Stimulated activated memory B cell treated with anti-CD40 and anti-IgM and Interleukin-4, amounts not matched to agents 10 μg/mL and 1 μg/mL and 100 μg/mL, for 72 hours (primary cell): Measurements from ENCODE around the gene ROBO1.
"Not testable (repeated sequence)": the region's sequence is repeated elsewhere in the genome, so short reads cannot be mapped to it uniquely, and the experiment has no call there.

Source experiments
- ATAC-seq: fragments of 150-1000 bp; cut with Tn5 transposase; 2 replicates; pipeline ENCODE4 v1.10.0; 2021
- H3K27ac Mint-ChIP-seq: one replicate; pipeline ENCODE4 v1.8.0; 2022; ENCODE audit warnings: mild to moderate bottlenecking, mixed read lengths
- H3K27me3 Mint-ChIP-seq: one replicate; pipeline ENCODE4 v1.8.0; 2022; ENCODE audit warnings: mixed read lengths
- H3K36me3 Mint-ChIP-seq: one replicate; pipeline ENCODE4 v1.8.0; 2022; ENCODE audit warnings: mixed read lengths
- H3K4me1 Mint-ChIP-seq: one replicate; pipeline ENCODE4 v1.8.0; 2022; ENCODE audit warnings: mixed read lengths
- H3K4me3 Mint-ChIP-seq: one replicate; pipeline ENCODE4 v1.8.0; 2022; ENCODE audit warnings: mild to moderate bottlenecking, moderate library complexity, mixed read lengths
- H3K9me3 Mint-ChIP-seq: one replicate; pipeline ENCODE4 v1.8.0; 2022; ENCODE audit warnings: mixed read lengths

The ROBO1 gene

DNA sequence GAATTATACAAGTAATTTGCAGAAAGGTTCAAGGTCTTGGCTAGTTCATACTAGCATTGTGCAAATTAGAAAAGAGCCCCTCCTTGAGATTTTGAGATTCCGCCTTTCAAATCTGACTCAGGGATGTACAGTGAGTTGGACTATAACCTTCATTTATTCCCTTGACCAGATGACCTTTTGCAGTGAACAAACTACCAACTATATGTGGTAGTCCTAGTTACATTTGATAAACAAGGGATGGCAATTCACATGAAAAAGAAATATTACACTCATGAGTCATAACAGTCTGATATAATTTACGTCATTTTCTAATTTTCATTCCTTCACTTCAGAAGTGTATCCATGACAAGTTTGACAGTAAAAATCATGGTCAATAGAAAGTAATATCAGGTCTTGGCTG lies 860.4 kb downstream of the ROBO1 start:
- Mint-ChIP-seq H3K4me1 (no peaks in the 10 kb centered on the region), H3K36me3 (no peaks in the 10 kb centered on the region), H3K9me3 (peaks cover 3% of the 10 kb centered on the region), H3K27ac (no peak overlapping the region), H3K4me3 (no peak overlapping the region), H3K27me3 (no peaks in the 10 kb centered on the region)
- no peak for ATAC-seq

GRCh38 chr3:78906930-78907329 lies 860.9 kb downstream of the ROBO1 start:
- Mint-ChIP-seq H3K36me3 (no peaks in the 10 kb centered on the region), H3K9me3 (peaks cover 3% of the 10 kb centered on the region), H3K27me3 (no peaks in the 10 kb centered on the region), H3K4me3 (no peak overlapping the region), H3K27ac (no peak overlapping the region), H3K4me1 (no peaks in the 10 kb centered on the region)
- ATAC-seq = no peak

DNA sequence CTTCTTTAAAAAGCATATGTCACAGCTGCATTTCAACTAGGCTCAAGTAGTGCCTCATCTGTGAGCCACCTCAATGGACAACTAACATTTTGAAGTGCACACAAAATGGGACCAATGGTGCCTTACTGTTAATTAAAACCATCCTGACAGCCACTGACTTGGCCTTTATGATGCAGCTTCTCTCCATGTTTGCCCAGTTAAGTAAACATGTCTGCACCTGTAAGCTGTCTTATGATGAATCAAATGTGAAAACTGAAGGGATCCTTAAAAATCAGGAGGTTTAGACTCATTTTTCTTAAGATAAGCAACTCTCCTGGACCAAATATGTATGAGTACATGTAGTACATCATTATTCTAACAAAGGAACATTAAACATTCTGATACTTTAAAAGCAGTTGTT lies 861.6 kb downstream of the ROBO1 start:
- Mint-ChIP-seq H3K27ac (no peak overlapping the region), H3K9me3 (peaks cover 3% of the 10 kb centered on the region), H3K36me3 (no peaks in the 10 kb centered on the region), H3K4me3 (no peak overlapping the region), H3K4me1 (no peaks in the 10 kb centered on the region), H3K27me3 (no peaks in the 10 kb centered on the region)
- ATAC-seq = no peak

- Mint-ChIP-seq H3K36me3 (no peaks in the 10 kb centered on the region), H3K4me3 (no peak overlapping the region), H3K4me1 (no peaks in the 10 kb centered on the region), H3K9me3 (peaks cover 3% of the 10 kb centered on the region), H3K27me3 (no peaks in the 10 kb centered on the region), H3K27ac (no peak overlapping the region)
- ATAC-seq = no peak
Observed at GRCh38 chr3:78905700-78906099, 862.1 kb downstream of the ROBO1 start.

DNA sequence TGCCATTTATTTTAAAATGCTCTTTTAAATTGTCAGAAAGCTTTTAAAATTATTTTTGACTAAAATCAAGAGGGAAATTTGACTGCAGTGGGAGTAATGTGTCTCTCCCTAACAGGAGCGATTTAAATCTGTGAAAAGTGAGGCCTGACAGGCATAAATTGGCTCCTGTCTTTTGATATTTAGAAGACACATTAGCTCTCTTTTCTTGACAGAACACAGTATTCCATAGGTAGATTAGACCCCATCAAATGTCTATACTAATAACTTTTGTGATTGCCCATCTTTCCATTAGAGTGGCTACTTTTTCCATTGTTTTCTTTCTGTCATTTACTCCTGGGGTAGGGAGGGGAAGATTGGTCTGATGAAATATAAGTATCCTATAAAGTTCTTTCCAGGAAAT lies 866.3 kb downstream of the ROBO1 start:
- Mint-ChIP-seq H3K36me3 (no peaks in the 10 kb centered on the region), H3K4me1 (no peaks in the 10 kb centered on the region), H3K4me3 (no peak overlapping the region), H3K9me3 (peaks cover 5% of the 10 kb centered on the region), H3K27me3 (no peaks in the 10 kb centered on the region), H3K27ac (no peak overlapping the region)
- no peak for ATAC-seq

DNA sequence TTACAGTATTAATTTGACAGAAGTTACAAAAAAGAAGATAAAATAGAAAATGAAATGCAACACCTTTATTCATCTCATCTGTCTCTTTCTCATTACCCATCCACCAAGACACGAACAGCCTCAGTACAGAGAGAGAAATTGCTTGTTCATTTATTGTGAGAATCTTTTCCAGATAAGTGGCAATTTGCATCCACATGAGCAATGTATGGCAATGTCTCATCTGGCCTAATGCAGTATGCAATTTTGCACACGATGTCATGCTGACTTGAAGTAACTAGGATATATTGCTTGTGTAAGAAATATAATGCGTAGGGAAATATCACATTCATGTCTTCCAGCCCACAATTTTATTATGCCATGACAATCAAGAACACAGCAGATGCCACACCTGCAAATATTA lies 866.9 kb downstream of the ROBO1 start:
- ATAC-seq = no peak
- peaks cover 5% of the 10 kb centered on the region for H3K9me3 Mint-ChIP-seq
- H3K36me3 Mint-ChIP-seq = no peaks in the 10 kb centered on the region
- no peaks in the 10 kb centered on the region for H3K4me1 Mint-ChIP-seq
- no peak overlapping the region for H3K4me3 Mint-ChIP-seq
- H3K27me3 Mint-ChIP-seq = no peaks in the 10 kb centered on the region
- no peak overlapping the region for H3K27ac Mint-ChIP-seq

DNA sequence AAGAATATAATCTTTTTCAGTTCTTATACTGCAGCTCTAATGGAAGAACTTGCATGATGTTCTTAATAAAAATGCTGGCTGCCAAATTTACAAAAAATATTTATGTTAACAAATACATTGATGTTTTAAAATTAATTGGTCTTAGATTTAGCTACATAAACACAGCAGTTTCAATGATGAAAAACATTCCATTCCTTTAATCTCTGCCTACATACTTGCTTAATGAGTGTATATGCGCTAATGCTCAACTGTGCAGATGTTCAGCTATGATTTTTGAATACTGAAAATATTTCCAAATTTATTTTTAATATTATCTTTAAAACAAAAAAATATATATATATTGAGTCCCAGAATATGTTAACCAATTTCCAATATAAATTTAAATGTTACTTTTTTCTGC lies 867.4 kb downstream of the ROBO1 start:
- no peak for ATAC-seq
- no peaks in the 10 kb centered on the region for H3K27me3 Mint-ChIP-seq
- H3K36me3 Mint-ChIP-seq = no peaks in the 10 kb centered on the region

DNA sequence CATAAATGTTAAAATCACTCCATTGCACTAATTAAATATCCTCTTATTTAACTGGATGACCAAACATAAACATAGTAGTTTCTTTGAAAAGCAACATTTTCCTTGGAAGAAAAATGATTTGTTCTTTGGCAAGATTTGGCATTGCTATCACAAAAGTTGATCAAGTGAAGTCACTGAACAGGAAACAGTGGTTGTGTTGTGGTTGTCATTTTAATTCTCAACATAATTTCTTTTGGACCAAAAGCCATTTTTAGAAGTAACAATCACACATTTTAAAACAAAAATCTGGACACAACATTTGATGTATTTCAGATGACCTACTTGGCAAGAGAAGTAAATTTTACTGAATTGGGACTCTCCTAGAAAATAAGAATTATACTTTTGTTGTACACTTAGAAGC lies 872.3 kb downstream of the ROBO1 start:
- Mint-ChIP-seq H3K4me1 (no peaks in the 10 kb centered on the region), H3K27ac (no peak overlapping the region)
- ATAC-seq = no peak

More for the DNA sequence above, 867.4 kb downstream of the ROBO1 start:
- Mint-ChIP-seq H3K4me1 (no peaks in the 10 kb centered on the region), H3K9me3 (peaks cover 5% of the 10 kb centered on the region), H3K4me3 (no peak overlapping the region), H3K27ac (no peak overlapping the region)

DNA sequence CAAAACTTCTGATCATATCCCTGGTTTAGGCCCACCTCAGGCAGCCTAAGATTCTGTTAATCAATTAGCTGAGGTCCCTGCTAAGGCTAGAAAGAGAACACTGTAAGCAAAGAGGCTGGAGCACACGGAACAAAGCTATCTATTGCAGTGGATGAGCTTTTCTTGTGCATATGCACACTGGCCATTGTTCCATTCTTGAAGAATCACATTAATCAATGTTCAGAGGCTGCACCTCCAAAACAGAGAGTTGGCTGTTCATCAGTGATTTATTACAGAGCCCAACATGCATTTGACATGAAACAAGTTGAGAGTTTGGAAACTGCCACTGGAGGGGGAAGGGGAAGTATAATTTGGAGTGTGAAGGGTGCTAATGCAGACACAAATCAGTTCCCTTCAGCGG lies 873.0 kb downstream of the ROBO1 start:
- no peak overlapping the region for H3K4me3 Mint-ChIP-seq
- H3K27me3 Mint-ChIP-seq = no peaks in the 10 kb centered on the region
- H3K36me3 Mint-ChIP-seq = no peaks in the 10 kb centered on the region
- no peak overlapping the region for H3K27ac Mint-ChIP-seq
- no peaks in the 10 kb centered on the region for H3K4me1 Mint-ChIP-seq
- ATAC-seq = no peak
- peaks cover 14% of the 10 kb centered on the region for H3K9me3 Mint-ChIP-seq

More for the DNA sequence above, 872.3 kb downstream of the ROBO1 start:
- Mint-ChIP-seq H3K27me3 (no peaks in the 10 kb centered on the region), H3K9me3 (peaks cover 12% of the 10 kb centered on the region), H3K4me3 (no peak overlapping the region), H3K36me3 (no peaks in the 10 kb centered on the region)

DNA sequence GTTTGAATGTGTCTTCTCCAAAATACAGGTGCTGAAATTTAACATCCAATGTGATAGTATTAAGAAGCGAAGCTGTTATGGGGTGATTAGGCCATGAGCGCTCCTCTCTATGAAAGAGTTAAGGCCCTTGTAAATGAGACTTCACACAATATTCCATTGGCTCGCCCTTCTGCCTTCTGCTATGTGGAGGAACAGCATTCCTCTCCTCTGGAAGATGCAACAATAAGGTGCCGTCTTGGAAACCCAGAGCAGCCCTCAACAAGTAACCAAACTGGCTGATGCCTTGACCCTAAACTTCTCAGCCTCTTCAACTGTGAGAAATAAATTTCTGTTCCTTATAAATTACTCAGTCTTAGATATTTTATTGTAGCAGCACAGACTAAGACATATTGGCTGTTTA lies 874.6 kb downstream of the ROBO1 start:
- no peak for ATAC-seq
- H3K4me1 Mint-ChIP-seq = no peaks in the 10 kb centered on the region

DNA sequence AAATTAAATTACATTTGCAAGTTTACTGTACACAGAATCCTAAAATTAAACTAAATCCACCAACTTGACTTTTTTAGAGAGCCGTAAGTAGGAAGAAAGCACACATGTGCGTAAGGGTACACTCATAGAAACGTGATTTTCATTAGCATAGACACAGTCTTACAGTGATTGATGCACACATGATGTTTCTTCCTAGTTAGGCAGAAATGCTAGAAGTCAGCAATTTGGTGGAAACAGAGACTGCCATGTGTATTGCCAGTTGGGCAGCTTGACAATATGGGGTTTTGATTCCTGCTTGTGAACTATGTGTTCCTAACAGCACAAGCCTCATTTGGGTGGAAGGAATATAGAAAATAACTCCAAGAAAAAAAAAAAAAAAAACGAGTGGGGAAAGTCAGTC lies 878.5 kb downstream of the ROBO1 start:
- Mint-ChIP-seq H3K27me3 (no peaks in the 10 kb centered on the region), H3K4me3 (no peak overlapping the region), H3K9me3 (peaks cover 10% of the 10 kb centered on the region), H3K36me3 (no peaks in the 10 kb centered on the region), H3K4me1 (no peaks in the 10 kb centered on the region), H3K27ac (no peak overlapping the region)
- ATAC-seq = no peak

More for the DNA sequence above, 874.6 kb downstream of the ROBO1 start:
- H3K9me3 Mint-ChIP-seq = peaks cover 12% of the 10 kb centered on the region
- no peaks in the 10 kb centered on the region for H3K36me3 Mint-ChIP-seq
- no peak overlapping the region for H3K27ac Mint-ChIP-seq
- no peak overlapping the region for H3K4me3 Mint-ChIP-seq
- H3K27me3 Mint-ChIP-seq = no peaks in the 10 kb centered on the region

GRCh38 chr3:78888635-78889034 lies 879.2 kb downstream of the ROBO1 start:
- Mint-ChIP-seq H3K27ac (no peak overlapping the region), H3K36me3 (no peaks in the 10 kb centered on the region), H3K4me1 (no peaks in the 10 kb centered on the region), H3K27me3 (no peaks in the 10 kb centered on the region), H3K9me3 (peaks cover 10% of the 10 kb centered on the region), H3K4me3 (no peak overlapping the region)
- no peak for ATAC-seq

GRCh38 chr3:78887547-78888011 lies 880.2 kb downstream of the ROBO1 start:
- Mint-ChIP-seq H3K4me3 (no peak overlapping the region), H3K36me3 (no peaks in the 10 kb centered on the region), H3K27me3 (no peaks in the 10 kb centered on the region)

DNA sequence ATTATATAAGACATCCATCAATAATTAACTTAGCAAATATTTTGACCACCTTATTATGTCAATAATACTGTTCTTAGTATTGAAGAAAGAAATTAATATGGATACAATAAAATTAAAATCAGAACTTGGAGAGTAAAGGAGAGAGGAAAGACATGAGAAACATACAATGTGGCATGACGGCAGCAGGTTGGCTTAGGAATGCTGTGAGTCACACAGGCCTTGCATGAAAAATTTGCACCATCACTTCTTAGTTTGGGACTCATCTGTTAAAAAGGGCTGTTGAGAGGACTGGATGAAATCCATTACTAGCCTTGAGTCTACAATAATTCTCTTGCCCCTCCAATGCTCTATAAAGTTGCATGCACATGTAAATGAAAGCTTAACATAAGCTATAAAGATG lies 880.8 kb downstream of the ROBO1 start:
- ATAC-seq = no peak
- H3K36me3 Mint-ChIP-seq = no peaks in the 10 kb centered on the region
- H3K4me1 Mint-ChIP-seq = no peaks in the 10 kb centered on the region
- H3K27ac Mint-ChIP-seq = no peak overlapping the region
- no peak overlapping the region for H3K4me3 Mint-ChIP-seq
- H3K27me3 Mint-ChIP-seq = no peaks in the 10 kb centered on the region
- peaks cover 10% of the 10 kb centered on the region for H3K9me3 Mint-ChIP-seq

More at GRCh38 chr3:78887547-78888011, 880.2 kb downstream of the ROBO1 start:
- ATAC-seq = no peak
- Mint-ChIP-seq H3K9me3 (peaks cover 7% of the 10 kb centered on the region), H3K4me1 (no peaks in the 10 kb centered on the region), H3K27ac (no peak overlapping the region)

- not testable (repeated sequence) for ATAC-seq, H3K4me1 Mint-ChIP-seq, H3K27ac Mint-ChIP-seq, H3K27me3 Mint-ChIP-seq, H3K9me3 Mint-ChIP-seq, H3K4me3 Mint-ChIP-seq, H3K36me3 Mint-ChIP-seq
Observed at GRCh38 chr3:78884567-78884966, 883.2 kb downstream of the ROBO1 start.

DNA sequence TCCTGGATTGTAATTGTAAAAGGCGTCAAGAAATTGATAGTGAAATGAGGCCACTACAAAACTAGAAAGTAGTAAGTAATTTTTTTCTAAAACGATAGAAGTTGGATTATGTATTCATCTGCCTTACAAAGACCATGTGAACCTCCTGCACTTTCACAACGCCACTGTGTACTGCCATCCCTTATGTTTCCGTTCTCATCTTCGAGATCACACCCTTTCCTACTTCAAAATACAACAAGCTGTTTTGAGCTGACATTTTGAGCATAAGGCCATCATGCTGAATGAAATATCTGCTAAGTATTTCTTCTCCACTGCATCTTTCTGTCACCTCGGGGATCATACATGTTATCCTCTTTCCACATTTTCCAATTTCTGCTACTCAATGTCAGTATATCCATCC lies 885.5 kb downstream of the ROBO1 start:
- no peak for ATAC-seq
- peaks cover 3% of the 10 kb centered on the region for H3K9me3 Mint-ChIP-seq
- H3K27me3 Mint-ChIP-seq = no peaks in the 10 kb centered on the region
- no peaks in the 10 kb centered on the region for H3K36me3 Mint-ChIP-seq
- no peaks in the 10 kb centered on the region for H3K4me1 Mint-ChIP-seq
- H3K27ac Mint-ChIP-seq = no peak overlapping the region
- no peak overlapping the region for H3K4me3 Mint-ChIP-seq

GRCh38 chr3:78881501-78881900 lies 886.3 kb downstream of the ROBO1 start:
- no peak overlapping the region for H3K27ac Mint-ChIP-seq
- no peaks in the 10 kb centered on the region for H3K4me1 Mint-ChIP-seq
- H3K36me3 Mint-ChIP-seq = no peaks in the 10 kb centered on the region
- no peak overlapping the region for H3K4me3 Mint-ChIP-seq
- no peaks in the 10 kb centered on the region for H3K27me3 Mint-ChIP-seq
- no peak for ATAC-seq
- peaks cover 3% of the 10 kb centered on the region for H3K9me3 Mint-ChIP-seq
